NCI-H526 (cell line): ENCODE data around the gene MATN3.

ENCODE experiments used
- DNase-seq, 2 experiments: peaks; one replicate each; lab custom pipeline; 2025; lab: John Stamatoyannopoulos, UW

The MATN3 gene

GRCh38 chr2:20035955-20036666 is 23.6 kb upstream of the MATN3 start:
- no peak for DNase-seq

GRCh38 chr2:20034821-20035220 is 22.4 kb upstream of the MATN3 start:
- no peak for DNase-seq

- DNase-seq: no peak
Observed at GRCh38 chr2:20034218-20034617, 21.8 kb upstream of the MATN3 start.

GRCh38 chr2:20033322-20033721 is 20.9 kb upstream of the MATN3 start:
- DNase-seq: no peak

- DNase-seq: no peak
Observed at GRCh38 chr2:20030224-20030623, 17.8 kb upstream of the MATN3 start.

GRCh38 chr2:20027705-20028434 is 15.4 kb upstream of the MATN3 start:
- no peak for DNase-seq

- DNase-seq: peak in 1 of 2 experiments; percentile 11
Observed at GRCh38 chr2:20027260-20027677, 14.8 kb upstream of the MATN3 start.

- no peak for DNase-seq
Observed at GRCh38 chr2:20025065-20025786, 12.8 kb upstream of the MATN3 start.

GRCh38 chr2:20023688-20024087 is 11.2 kb upstream of the MATN3 start:
- no peak for DNase-seq

- DNase-seq: no peak
Observed at GRCh38 chr2:20021405-20022009, 9.0 kb upstream of the MATN3 start.

GRCh38 chr2:20019747-20020146 is 7.3 kb upstream of the MATN3 start:
- DNase-seq: no peak

- DNase-seq: no peak
Observed at GRCh38 chr2:20018601-20019152, 6.2 kb upstream of the MATN3 start.

- DNase-seq: peak in 1 of 2 experiments; percentile 7
Observed at GRCh38 chr2:20016346-20016745, 3.9 kb upstream of the MATN3 start.

- DNase-seq: peak; percentile 24 to 59
Observed at GRCh38 chr2:20015482-20016083, 3.1 kb upstream of the MATN3 start.

GRCh38 chr2:20013126-20013849 is 820 bp upstream of the MATN3 start:
- peak in 1 of 2 experiments; percentile 33 for DNase-seq

GRCh38 chr2:20012032-20012281 is 511 bp downstream of the MATN3 start:
- DNase-seq: peak in 1 of 2 experiments; percentile 35

GRCh38 chr2:20011276-20012031 is 1.0 kb downstream of the MATN3 start:
- no peak for DNase-seq

GRCh38 chr2:20008703-20009102 is 3.8 kb downstream of the MATN3 start:
- DNase-seq: no peak

GRCh38 chr2:20005891-20006470 is 6.5 kb downstream of the MATN3 start:
- DNase-seq: no peak

- DNase-seq: no peak
Observed at GRCh38 chr2:20005067-20005627, 7.3 kb downstream of the MATN3 start.
